Suppressor macrophage (primary cell): Measurements from ENCODE around the gene DKK3.

Experiments used
- DNase-seq, 4 experiments: peaks; one replicate each; pipeline ENCODE4 v3.0.0-alpha.2; 2020 to 2022

Gene DKK3

DNA sequence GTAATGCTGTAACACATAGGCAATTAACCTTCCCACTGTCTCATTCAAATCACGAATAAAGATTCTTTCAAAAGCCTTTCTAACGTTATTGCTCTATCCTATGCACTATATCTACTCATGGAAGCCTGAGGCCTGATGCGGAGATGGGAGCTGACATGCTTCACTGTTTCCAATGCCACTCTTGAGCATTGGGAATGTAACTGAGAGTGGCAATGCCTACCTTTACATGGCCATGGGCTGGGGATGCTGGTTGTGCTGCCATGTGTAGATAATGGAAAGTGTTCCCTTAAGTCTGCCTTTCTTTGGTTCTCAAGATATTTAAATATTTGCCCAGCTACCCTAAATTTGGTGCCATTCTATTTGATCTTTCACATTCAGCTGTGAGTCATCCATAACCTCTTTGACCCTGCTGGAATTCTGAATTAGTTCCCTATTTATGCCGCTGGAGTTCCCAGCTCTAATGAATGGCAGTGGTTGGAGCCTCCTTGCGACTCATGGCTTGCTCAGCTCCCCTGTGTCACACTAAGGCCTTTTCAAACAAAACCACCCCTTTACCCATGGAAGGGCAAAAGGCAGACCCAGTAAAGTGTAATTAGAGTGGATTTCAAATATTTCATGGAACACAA lies 21.4 kb upstream of the DKK3 start:
- peak; percentile 35 to 72 (median 50) for DNase-seq

DNA sequence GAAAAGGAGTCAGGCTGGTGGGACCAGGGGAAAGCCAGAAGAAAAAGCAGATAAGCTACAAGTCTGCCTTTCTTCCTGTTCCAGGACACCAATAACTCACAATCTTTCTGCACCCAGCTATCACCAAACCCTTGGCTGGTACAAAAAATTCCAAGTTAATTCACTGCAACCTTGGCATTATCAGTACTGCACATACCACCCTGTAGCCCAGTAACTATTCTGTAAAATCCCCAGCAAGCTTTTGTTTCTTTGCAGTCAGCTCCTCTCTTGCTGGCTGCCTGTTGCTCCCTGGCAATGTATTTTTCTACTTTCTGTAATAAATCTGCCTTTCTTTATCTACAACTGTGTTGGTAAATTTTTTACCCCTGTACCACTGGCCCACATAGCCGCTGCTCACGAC lies 20.7 kb upstream of the DKK3 start:
- DNase-seq = no peak

GRCh38 chr11:12028303-12028702 lies 19.9 kb upstream of the DKK3 start:
- DNase-seq = no peak

DNA sequence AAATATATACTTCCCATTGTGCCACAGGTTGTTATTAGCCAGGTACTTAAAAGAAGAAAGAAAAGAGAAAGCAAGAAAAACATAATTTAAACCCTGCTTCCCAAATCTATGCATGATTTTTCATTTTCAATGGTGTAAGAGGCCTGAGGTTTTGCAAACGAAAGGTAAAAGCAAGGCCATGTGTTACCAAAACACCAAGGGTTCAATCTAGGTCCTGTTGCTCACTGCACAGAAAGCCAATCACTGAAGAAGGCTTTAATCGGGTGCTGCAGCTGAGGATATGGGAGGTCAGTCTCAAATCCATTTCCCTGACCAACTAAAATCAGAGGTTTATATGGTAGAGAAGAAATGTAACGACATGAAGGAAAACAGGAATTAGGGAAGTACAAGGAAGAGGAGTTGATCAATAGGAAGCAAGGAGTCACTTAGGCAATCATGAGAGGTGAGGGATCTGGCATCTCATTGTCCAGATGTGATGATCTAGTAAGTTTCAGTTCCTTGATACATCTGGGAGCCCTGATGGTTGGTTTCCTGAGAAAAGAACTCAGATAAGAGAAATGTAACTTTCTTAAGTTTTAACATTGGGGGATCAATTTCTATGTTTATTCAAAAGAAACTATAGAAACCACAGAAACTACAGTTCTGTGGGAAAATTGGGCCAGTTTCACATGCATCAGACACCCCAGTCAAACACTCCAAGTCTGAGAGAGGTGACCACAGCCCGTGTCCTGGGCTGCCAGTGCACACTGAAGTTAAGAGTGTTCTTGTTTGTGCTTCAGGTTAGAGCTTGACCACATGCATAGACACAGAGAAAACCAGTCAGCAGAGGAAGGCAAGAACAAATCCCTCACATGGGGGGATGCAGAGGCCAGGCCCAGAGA lies 18.1 kb upstream of the DKK3 start:
- peak in 2 of 4 experiments; percentile 16 to 24 for DNase-seq

DNA sequence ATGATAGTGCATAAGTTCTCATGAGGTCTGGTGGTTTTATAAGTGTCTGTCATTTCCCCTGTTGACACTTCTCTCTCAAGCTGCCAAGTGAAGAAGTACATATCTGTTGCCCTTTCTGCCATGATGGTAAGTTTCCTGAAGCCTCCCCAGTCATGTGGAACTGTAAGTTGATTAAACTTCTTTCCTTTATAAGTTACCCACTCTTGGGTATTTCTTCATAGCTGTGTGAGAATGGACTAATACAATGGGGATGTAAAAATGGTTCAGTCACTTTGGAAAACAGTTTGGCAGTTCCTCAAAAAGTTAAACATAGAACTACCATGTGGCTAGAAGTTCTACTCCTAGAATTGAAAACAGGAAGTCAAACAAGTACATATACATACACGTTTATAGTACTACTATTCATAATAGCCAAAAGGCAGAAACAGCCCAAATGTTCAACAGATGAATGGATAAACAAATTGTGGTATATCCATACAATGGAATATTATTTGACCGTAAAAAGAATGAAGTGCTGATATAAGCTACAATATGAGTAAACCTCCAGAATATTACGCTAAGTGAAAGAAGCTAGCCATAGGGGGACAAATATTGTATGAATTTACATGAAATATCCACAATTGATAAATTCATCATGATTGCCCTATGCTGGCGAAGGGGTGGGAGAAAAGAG lies 16.0 kb upstream of the DKK3 start:
- DNase-seq = peak in 3 of 4 experiments; percentile 55 to 82 (median 73)

- no peak for DNase-seq
Observed at GRCh38 chr11:12023015-12023414, 14.6 kb upstream of the DKK3 start.

- DNase-seq = no peak
Observed at GRCh38 chr11:12020546-12020945, 12.1 kb upstream of the DKK3 start.

DNA sequence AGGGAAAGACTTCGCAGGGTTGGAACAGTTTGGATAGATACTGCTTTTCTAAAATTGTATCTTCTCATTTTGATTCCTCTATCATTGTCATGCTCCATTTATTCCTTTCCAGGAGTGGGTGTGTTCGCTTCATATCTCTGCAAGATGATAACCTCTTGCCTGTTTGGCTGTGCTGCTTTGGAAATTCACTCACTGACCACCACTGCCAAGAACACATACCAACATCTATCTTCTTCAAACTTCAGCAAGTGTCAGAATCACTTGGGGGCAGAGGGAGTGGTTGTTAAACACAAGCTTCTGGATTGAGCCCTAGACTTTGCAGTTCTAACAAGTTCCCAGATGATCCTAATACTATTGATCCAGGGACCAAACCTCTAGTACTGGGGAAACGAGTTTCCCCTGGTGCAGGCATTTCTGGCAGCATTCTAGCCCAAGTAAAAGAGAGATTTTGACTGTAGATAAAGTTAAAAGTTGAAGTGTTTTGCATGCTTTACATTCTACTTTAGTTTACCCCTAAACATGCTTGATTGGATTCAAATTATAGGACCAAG lies 11.5 kb upstream of the DKK3 start:
- no peak for DNase-seq

DNA sequence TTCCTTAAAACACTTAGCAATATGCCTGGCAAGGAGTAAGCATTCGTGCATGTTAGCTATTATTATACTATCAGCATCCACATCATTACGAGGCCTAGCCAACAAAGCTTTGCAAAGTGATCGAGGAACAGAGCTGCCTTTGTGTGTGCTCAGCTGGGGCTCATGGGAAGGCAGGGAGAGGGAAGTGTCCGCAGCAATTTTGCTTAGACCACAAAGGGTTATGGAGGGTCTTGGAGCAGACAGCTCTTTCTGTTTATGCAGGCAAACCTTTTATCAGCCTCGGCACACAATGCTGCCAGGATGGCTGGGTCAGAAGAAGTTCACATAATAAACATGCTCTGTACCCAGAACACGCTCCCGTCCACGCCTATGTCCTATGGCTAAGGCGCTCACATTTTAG lies 10.9 kb upstream of the DKK3 start:
- no peak for DNase-seq

DNA sequence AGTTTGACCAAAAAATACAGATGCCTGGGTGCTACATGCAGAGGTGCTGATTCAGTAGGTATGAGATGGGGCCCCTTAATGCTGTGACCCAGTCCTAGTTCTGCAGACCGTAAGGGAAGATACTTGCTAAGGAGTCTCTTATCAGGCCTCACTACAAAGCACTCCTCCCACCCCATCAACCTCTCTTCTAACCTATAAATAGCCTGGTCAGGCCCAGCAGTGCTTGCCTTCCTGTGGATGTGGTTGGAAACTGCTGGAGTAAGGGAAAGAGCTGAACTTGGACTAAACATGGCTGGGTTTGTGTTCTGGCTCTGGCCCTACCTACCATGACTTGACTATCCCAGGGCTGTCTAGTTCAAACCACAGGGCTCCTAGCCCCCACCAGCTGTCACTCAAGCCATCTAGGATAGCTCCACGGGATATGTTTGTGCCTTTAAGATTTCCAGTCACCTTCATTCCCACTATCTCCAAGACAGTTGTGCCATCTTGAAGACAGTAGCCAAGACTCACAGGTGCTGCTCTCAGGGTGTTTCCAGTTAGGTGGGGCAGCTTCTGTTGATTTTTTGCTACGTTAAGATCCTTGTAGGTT lies 9.5 kb upstream of the DKK3 start:
- no peak for DNase-seq

DNA sequence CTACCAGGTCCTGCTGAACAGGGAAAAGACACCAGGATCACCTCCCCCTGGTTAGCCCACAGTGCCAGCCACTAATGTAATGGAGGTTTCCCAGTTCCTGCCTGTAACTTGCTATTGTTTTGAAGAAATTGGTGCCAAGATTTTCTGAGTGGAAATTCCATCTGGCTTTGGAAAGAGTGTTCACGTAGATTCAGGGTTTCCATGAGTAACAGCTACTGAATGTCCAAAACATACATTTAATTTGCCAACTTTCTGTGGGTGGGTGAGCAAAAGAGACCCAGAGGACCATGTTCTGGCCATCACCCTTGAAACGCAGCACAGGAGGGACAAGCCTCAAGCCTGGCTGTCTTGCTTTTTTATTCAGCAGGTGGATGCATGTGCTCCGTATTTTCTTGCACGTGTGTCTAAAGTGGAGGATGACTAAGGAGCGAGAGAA lies 8.8 kb upstream of the DKK3 start:
- DNase-seq = no peak

DNA sequence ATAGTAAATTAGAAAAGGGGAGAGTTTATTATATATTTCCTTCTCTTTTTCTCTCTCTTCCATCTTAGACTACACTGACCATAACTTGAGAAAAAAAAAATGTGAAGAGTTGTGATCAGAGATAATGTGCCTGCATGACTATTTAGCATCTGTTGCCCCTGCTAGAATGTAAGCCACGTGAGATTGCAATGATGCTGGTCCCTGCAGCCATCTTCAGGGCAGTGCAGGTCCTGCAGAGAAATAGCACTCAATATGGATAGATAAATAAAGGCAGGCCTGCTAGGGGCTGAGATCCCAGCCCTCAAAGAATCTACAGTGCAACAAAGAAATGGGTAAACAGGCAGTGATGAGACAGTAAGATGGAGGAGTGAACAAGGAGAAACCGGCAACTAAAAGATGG lies 7.8 kb upstream of the DKK3 start:
- DNase-seq = no peak

GRCh38 chr11:12015486-12015885 lies 7.1 kb upstream of the DKK3 start:
- no peak for DNase-seq

DNA sequence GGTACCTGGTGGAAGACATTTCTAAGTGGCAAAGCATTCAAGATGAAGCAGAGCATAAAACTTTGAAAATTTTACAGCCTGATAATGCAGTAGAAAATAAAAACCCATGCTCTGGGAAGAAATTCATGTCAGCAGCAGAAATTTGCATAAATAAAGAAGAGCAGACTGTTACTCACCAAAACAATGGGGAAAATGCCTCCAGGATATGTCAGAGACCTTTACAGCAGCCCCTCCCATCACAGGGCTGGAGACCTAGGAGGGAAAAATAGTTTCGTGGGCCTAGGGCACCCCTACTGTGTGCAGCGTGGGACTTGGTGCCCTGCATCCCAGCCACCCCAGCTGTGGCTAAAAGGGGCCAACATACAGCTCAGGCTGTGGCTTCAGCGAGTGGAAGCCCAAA lies 5.4 kb upstream of the DKK3 start:
- DNase-seq = no peak

GRCh38 chr11:12009617-12010321 lies 1.3 kb upstream of the DKK3 start:
- no peak for DNase-seq

DNA sequence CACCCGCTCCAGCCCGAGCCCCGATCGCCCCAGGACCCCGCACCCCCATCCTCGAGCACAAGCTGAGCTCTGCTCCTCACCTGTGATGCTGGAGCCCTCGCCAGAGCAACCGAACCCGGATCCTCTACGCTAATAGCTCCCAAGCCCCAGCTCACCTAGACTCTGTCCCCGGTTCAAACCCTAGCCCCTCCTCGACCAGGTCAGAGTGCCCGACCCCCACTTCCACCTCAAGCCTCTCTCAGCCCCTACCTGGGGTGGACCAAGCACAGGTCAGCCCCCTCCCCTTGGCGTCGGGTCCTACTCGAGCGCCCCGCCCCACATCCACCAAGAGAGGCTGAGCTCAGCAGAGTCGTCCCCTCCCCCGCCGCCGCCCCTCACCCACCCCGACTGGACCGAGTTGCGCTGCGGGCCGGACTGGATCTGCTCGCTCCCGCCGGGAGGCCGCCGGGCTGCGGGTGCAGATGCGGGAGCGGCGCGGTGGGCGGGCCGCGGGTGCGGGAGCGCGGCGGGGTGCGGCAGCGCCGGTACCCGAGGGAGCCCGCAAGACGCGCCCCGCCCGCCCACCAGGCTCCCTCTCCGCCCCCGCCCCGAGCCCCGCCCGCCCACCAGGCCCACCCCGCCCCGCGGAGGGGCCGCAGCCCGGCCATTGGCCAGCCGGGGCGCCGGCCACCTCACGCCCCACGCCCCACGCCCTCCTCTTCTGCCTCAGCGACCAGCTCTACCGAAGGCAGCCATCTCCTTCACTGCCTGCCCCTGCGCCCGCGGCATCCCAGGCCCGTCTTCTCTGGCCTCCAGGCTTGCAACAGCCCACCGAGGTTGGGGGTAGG lies 577 bp upstream of the DKK3 start:
- no peak for DNase-seq

DNA sequence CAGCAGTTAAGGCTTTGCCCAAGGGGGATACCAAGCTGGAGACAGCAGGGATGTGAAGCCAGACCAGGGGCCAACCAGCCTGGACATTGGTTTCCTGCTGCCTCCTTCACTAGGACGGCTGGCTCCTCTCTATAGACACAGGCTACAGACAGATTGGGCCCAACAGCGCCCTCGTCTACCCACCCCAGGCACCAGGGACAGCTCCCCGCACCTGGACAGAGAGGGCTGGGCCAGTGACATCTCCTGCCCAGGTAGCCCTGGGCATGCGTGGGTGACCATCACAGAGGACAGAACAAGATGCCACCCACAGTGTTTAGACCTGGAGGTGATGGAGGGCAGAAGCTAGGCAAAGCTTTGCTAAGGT lies 1.2 kb downstream of the DKK3 start:
- no peak for DNase-seq

- DNase-seq = no peak
Observed at GRCh38 chr11:12006552-12007229, 1.7 kb downstream of the DKK3 start.

DNA sequence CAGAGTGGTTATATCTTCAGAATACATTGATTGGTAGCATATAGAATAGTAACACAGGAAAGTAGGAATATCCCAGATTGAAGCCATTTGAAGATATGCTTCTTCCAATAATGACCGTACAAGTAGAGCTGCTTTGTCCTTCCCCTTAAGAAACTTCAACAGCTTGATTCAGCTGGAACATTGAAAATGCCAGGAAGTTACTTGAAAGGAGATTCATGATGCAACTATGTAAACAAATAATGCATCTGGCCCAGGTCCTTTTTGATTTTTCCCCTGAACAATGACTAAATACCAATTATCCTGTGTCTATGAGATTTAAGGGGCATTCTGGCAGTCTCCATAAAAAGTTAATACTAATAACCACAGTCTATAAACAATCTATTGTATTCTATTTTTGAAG lies 3.0 kb downstream of the DKK3 start:
- no peak for DNase-seq

DNA sequence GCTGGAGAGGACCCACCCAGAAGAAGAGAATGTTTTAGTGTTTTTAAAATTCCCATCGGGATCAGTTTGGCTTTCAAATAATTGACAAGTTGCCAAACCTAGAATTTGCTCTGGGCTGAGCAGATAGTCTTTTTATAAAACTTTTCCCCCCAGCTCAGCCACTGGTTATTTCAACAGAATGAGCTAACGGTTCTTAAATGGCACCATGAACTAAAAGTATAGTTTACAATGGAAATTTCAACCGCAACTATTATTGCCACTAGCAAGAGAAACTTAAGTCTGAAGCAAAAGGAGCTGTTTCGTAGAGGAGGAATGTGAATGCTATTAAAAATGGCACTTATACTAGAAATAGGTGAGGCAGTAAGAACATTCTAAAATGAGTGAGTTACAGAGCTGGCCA lies 3.4 kb downstream of the DKK3 start:
- DNase-seq = no peak

- DNase-seq = no peak
Observed at GRCh38 chr11:12003815-12004214, 4.6 kb downstream of the DKK3 start.
